PC-9 (cell line): Measurements from ENCODE around the gene SLC44A5. TPM values are rescaled to one million over a fixed set of nuclear protein-coding genes. Genes with fewer than 3 reads are reported as not detected.

Source experiments
- BruUV-seq: library from RNA; stranded (reverse); fragments of 400-500 nt; replicated peaks from 2 replicates; lab custom pipeline; 2021; lab: Mats Ljungman, UMichigan
- CTCF ChIA-PET: fragments of 300-600 bp; sonication (Branson Sonifier 250); formaldehyde crosslinking; loops from one replicate; lab custom pipeline; 2022; ENCODE audit warnings: antibody characterized with exemption; lab: Charles Lee
- POLR2A ChIA-PET: fragments of 300-600 bp; sonication (Branson Sonifier 250); formaldehyde crosslinking; loops from one replicate; lab custom pipeline; 2022; ENCODE audit warnings: antibody characterized with exemption; ENCODE audit not compliant: unreplicated experiment; lab: Charles Lee
- DNase-seq, 2 experiments: peaks; one replicate each; pipeline versions ENCODE4 v3.0.0 to v3.0.0-alpha.2; 2015 to 2022; ENCODE audit warnings: mixed read lengths in 1 of 2
- H2AFZ ChIP-seq: fragments of 200-600 bp; sonication (generic); 2 replicates; pipeline ENCODE4 v1.8.1; 2017; ENCODE audit warnings: antibody characterized with exemption
- H3F3A ChIP-seq: fragments of 200-600 bp; sonication (generic); 2 replicates; pipeline ENCODE4 v1.8.1; 2017; ENCODE audit warnings: antibody characterized with exemption, mild to moderate bottlenecking, low read depth; ENCODE audit not compliant: insufficient read depth
- H3K27ac ChIP-seq: fragments of 200-600 bp; sonication (generic); 2 replicates; pipeline ENCODE4 v1.6.1; 2016; ENCODE audit warnings: mixed run types
- H3K27me3 ChIP-seq: fragments of 200-600 bp; sonication (generic); 2 replicates; pipeline ENCODE4 v1.6.1; 2016; ENCODE audit warnings: low read depth, mixed run types; ENCODE audit not compliant: insufficient read depth
- H3K36me3 ChIP-seq: fragments of 200-600 bp; sonication (generic); 2 replicates; pipeline ENCODE4 v1.6.1; 2016; ENCODE audit warnings: low read depth, mixed run types
- H3K4me1 ChIP-seq: fragments of 200-600 bp; sonication (generic); replicated peaks from 2 replicates; pipeline ENCODE4 v1.6.1; 2016; ENCODE audit warnings: mixed run types; ENCODE audit not compliant: insufficient read depth
- H3K4me2 ChIP-seq: fragments of 200-600 bp; sonication (generic); 2 replicates; pipeline ENCODE4 v1.6.1; 2017; ENCODE audit warnings: mixed run types
- H3K4me3 ChIP-seq: fragments of 200-600 bp; sonication (generic); 2 replicates; pipeline ENCODE4 v1.6.1; 2016; ENCODE audit warnings: mixed run types
- H3K79me2 ChIP-seq: fragments of 200-600 bp; sonication (generic); 2 replicates; pipeline ENCODE4 v1.6.1; 2017; ENCODE audit warnings: low read depth, mixed run types
- H3K9me2 ChIP-seq: fragments of 200-600 bp; sonication (generic); 2 replicates; pipeline ENCODE4 v1.8.1; 2017; ENCODE audit warnings: mild to moderate bottlenecking; ENCODE audit not compliant: insufficient read depth
- H3K9me3 ChIP-seq: fragments of 200-600 bp; sonication (generic); 2 replicates; pipeline ENCODE4 v1.8.1; 2016; ENCODE audit warnings: low read depth; ENCODE audit not compliant: insufficient read depth
- H4K20me1 ChIP-seq: fragments of 200-600 bp; sonication (generic); 2 replicates; pipeline ENCODE4 v1.8.1; 2017; ENCODE audit not compliant: insufficient read depth
- CTCF ChIP-seq: fragments of 200-600 bp; sonication (generic); conservative IDR thresholded peaks from 2 replicates; pipeline ENCODE4 v1.6.1; 2017; ENCODE audit warnings: mixed run types, antibody characterized with exemption, mild to moderate bottlenecking, moderate library complexity
- EZH2 ChIP-seq: fragments of 200-600 bp; sonication (generic); IDR thresholded peaks from 2 replicates; pipeline ENCODE4 v1.8.0; 2017; ENCODE audit warnings: antibody characterized with exemption, low read depth
- intact Hi-C: fragments of 100-400 bp; cut with micrococcal nuclease; formaldehyde crosslinking; loops from one replicate; pipeline ENCODE4 v1.10.0; 2022; ENCODE audit not compliant: unreplicated experiment
- total RNA-seq: library from RNA; stranded (reverse); gene quantifications from 2 replicates; pipeline ENCODE4 v1.2.3, GENCODE V29; 2021

The SLC44A5 gene
- total RNA-seq, 1 experiment from 2014 or later, result 0.09 TPM

GRCh38 chr1:75400716-75401115 is 210.2 kb downstream of the SLC44A5 start:
- Histone ChIP-seq H2AFZ (no peak overlapping the region), H3K4me2 (no peak overlapping the region), H4K20me1 (no peaks in the 10 kb centered on the region), H3K27me3 (no peaks in the 10 kb centered on the region), H3K79me2 (no peaks in the 10 kb centered on the region), H3K36me3 (no peaks in the 10 kb centered on the region), H3K9me2 (no peaks in the 10 kb centered on the region), H3K9me3 (no peaks in the 10 kb centered on the region), H3K27ac (no peak overlapping the region), H3K4me1 (no peaks in the 10 kb centered on the region), H3K4me3 (no peak overlapping the region), H3F3A (no peaks in the 10 kb centered on the region)
- no TSS peak for BruUV-seq
- no peak for DNase-seq
- no peak for TF ChIP-seq EZH2
- TF ChIP-seq CTCF, result no peak
- ChIA-PET POLR2A (no interaction called here), CTCF (no interaction called here)
- intact Hi-C loops, result no loop called here

GRCh38 chr1:75396745-75397144 is 214.2 kb downstream of the SLC44A5 start:
- no peak overlapping the region for H3K27ac ChIP-seq
- no peaks in the 10 kb centered on the region for H3K79me2 ChIP-seq
- H2AFZ ChIP-seq, result no peak overlapping the region
- intact Hi-C loops, result no loop called here
- H3K27me3 ChIP-seq, result no peaks in the 10 kb centered on the region
- H3K4me3 ChIP-seq, result no peak overlapping the region
- no peaks in the 10 kb centered on the region for H3K9me2 ChIP-seq
- no peaks in the 10 kb centered on the region for H3K36me3 ChIP-seq
- TF ChIP-seq CTCF, result no peak
- TF ChIP-seq EZH2, result no peak
- no peak overlapping the region for H3K4me2 ChIP-seq
- peaks cover 3% of the 10 kb centered on the region; the same call in 1 of the 2 replicates for H4K20me1 ChIP-seq
- DNase-seq, result no peak
- H3K4me1 ChIP-seq, result no peaks in the 10 kb centered on the region
- BruUV-seq, result no TSS peak
- no peaks in the 10 kb centered on the region for H3K9me3 ChIP-seq
- CTCF ChIA-PET, result no interaction called here
- POLR2A ChIA-PET, result no interaction called here
- no peaks in the 10 kb centered on the region for H3F3A ChIP-seq

GRCh38 chr1:75396260-75396659 is 214.7 kb downstream of the SLC44A5 start:
- DNase-seq, result no peak
- no peaks in the 10 kb centered on the region for H3K9me3 ChIP-seq
- H3K4me2 ChIP-seq, result no peak overlapping the region
- H3K9me2 ChIP-seq, result no peaks in the 10 kb centered on the region
- ChIA-PET POLR2A (no interaction called here), CTCF (no interaction called here)
- no peaks in the 10 kb centered on the region for H3K27me3 ChIP-seq
- intact Hi-C loops, result no loop called here
- TF ChIP-seq CTCF, result no peak
- TF ChIP-seq EZH2, result no peak
- H4K20me1 ChIP-seq, result peaks cover 3% of the 10 kb centered on the region; the same call in 1 of the 2 replicates
- no peaks in the 10 kb centered on the region for H3K36me3 ChIP-seq
- H3K27ac ChIP-seq, result no peak overlapping the region
- H3K4me3 ChIP-seq, result no peak overlapping the region
- BruUV-seq, result no TSS peak
- H2AFZ ChIP-seq, result no peak overlapping the region
- no peaks in the 10 kb centered on the region for H3F3A ChIP-seq
- no peaks in the 10 kb centered on the region for H3K79me2 ChIP-seq
- H3K4me1 ChIP-seq, result no peaks in the 10 kb centered on the region
